GM19193 (cell line): ENCODE results near the gene TTYH3.

Experiments
- POLR2A ChIP-seq: IDR thresholded peaks from 4 replicates; pipeline ENCODE4 v1.6.1; 2011; ENCODE audit not compliant: insufficient read depth, insufficient read length; ENCODE audit errors: extremely low read depth

Gene TTYH3

GRCh38 chr7:2691011-2691707, 59.4 kb downstream of the TTYH3 start:
- TF ChIP-seq POLR2A: no peak

- no peak for TF ChIP-seq POLR2A
These were observed 60.8 kb downstream of the TTYH3 start for GRCh38 chr7:2692543-2692942.

- no peak for TF ChIP-seq POLR2A
These were observed 66.9 kb downstream of the TTYH3 start for GRCh38 chr7:2698581-2699288.

- TF ChIP-seq POLR2A: no peak
These were observed 67.5 kb downstream of the TTYH3 start for GRCh38 chr7:2699289-2699620.

DNA sequence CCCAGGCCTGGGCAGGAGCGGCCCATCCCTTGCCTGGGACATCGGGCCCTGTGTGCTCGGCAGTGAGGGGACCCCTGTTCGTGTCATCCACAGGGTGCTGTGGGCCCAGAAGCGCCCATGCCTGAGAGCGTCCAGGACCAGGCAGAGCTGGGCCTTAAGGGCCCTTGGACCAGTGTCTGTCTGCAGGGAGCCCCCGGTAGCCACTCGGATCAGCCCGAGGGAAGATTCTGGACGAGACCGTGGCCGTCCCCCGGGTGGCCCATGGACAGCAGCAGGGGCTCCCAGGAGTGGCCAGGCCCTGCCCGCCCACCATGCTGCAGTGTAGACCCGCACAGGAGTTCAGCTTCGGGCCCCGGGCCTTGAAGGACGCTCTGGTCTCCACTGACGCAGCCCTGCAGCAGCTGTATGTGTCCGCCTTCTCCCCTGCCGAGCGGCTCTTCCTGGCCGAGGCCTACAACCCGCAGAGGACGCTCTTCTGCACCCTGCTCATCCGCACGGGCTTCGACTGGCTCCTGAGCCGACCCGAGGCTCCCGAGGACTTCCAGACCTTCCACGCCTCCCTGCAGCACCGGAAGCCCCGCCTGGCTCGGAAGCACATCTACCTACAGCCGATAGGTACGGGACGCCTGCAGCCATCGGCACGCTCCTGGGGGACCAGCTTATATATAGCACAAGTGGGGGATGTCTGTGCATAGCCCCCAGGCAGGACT, 68.5 kb downstream of the TTYH3 start:
- TF ChIP-seq POLR2A: no peak

- no peak for TF ChIP-seq POLR2A
These were observed 69.6 kb downstream of the TTYH3 start for GRCh38 chr7:2701424-2701823.

DNA sequence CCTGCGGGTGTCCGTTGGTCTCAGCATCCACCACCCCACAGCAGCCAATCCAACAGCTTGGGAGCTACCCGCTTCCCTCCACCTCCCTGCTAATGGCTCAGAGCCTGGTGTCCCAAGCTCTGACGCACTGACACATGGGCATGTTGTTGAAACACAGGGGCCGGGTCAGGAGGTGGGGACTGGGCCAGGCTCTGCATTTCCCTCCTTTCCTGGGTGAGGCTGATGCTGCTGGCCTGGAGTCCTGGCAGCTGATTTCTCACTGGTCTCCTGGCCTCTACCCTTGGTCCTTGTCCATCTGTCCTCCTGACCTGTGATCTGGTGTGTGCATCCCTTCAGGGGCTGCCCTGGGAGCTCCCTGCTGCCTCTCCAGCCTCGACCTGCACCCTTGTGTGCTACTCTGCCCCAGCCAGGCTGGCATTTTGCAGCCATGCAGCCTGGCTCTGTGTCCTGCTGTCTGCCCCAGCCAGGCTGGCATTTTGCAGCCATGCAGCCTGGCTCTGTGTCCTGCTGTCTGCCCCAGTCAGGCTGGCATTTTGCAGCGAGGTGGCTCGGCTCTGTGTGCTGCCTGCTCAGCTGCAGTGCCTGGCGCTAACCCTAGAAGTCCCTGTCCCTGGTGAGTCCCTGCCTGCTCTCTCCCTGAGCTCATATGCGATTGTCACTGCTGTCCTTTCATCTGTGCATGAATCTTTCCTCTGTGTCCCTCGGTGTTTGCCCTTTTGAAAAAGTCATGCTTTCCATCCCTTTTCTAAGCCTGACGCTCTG, 70.2 kb downstream of the TTYH3 start:
- TF ChIP-seq POLR2A: no peak

GRCh38 chr7:2702594-2702957, 70.8 kb downstream of the TTYH3 start:
- no peak for TF ChIP-seq POLR2A

- no peak for TF ChIP-seq POLR2A
These were observed 73.7 kb downstream of the TTYH3 start for GRCh38 chr7:2705371-2706096.

- no peak for TF ChIP-seq POLR2A
These were observed 74.9 kb downstream of the TTYH3 start for GRCh38 chr7:2706685-2707126.

DNA sequence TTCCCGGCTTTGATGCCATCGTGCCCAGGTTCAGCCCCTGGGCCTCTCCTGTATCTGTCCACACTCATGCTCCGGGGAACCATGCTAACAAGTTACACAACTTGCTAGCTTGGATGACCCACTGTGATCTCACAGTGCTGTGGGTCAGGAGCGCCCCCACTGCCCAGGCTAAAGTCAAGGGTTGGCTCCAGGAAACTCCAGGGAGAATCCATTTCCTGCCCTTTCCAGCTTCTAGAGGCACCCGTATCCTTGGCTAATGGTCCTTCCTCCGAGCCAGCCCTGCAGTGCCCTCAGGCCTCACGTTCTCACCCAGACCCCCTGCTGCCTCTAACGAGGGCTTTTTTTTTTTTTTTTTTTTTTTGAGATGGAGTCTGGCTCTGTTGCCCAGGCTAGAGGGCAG, 75.7 kb downstream of the TTYH3 start:
- TF ChIP-seq POLR2A: no peak

GRCh38 chr7:2708041-2708440, 76.3 kb downstream of the TTYH3 start:
- TF ChIP-seq POLR2A: no peak

DNA sequence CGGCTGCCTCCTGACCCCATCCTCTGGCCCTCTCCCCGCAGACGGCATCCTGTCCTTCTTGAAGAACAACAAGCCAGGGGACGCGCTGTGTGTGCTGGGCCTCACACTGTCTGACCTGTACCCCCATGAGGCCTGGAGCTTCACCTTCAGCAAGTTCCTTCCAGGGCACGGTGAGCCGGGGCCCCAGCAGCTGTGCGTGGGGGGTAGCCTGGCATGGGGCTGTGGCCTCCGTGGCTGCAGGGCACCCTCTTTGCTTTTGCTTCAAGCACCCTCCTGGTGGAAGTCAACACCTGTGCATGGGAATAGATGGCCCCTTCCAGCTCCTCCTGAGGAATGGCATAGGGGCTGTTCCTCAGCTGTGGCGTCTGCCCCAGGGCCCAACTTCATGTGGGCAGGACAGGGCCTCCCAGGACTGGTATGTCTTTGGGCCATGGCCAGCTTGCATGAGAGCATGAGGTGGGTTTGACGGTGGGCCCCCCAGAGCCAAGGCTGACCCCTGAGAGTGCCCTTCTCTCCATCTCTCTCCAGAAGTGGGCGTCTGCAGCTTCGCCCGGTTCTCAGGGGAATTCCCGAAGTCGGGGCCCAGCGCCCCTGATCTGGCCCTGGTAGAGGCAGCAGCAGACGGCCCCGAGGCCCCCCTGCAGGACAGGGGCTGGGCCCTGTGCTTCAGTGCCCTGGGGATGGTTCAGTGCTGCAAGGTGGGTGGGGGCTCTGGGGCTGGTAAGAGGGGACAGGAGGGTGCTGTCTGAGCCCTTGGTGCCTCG, 76.9 kb downstream of the TTYH3 start:
- TF ChIP-seq POLR2A: no peak

DNA sequence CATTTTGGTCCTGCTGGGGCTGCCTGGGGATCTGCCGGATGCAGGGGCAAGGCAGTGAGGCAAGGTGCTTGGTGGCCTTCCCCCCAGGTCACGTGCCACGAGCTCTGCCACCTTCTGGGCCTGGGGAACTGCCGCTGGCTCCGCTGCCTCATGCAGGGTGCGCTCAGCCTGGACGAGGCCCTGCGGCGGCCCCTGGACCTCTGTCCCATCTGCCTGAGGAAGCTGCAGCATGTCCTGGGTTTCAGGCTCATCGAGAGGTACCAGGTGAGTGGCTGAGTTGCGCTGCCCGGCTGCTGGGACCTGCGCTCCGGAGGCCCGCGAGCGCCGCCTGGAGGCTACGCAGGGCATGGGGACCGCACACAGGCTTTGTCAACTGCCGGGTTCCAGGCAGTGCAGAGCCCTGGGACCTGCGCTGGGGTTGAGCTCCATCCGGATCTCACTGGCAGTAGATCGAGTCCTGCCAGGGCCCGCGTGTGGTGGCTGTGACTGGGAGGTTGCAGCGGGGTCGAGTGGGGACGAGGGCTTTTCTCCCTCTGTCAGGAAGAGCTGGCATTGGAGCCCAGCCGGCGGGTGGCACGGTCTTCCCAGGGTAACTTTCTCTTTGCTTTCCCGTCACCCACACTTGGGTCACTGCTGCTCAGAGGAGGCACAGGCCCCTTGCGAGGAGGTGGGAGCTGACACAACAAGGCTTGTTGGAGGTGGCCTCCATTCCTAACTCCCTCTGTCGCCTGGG, 77.9 kb downstream of the TTYH3 start:
- TF ChIP-seq POLR2A: no peak

GRCh38 chr7:2710286-2710655, 78.5 kb downstream of the TTYH3 start:
- TF ChIP-seq POLR2A: no peak
